ENCODE results near the gene ASB16.
"Not testable (repeated sequence)": the region's sequence is repeated elsewhere in the genome, so short reads cannot be mapped to it uniquely, and the experiment has no call there.

- not testable (repeated sequence) for TF ChIP-seq CTCF, POLR2A (IDR thresholded peaks at IDR 0.05)
Observed at GRCh38 chr17:44143921-44144320, 26.6 kb upstream of the ASB16 start.

All from Peyer's patch (tissue), 4 donors.